ENCODE results near the gene IL15RA. TPM values are rescaled to one million over a fixed set of nuclear protein-coding genes. Genes with fewer than 3 reads are reported as not detected.

IL15RA gene
- total RNA-seq, 3 donors from 2014 or later (not counting 1 experiment from before 2014, with no cell fraction given): 10.7 to 11.8 (median 11.3) TPM

DNA sequence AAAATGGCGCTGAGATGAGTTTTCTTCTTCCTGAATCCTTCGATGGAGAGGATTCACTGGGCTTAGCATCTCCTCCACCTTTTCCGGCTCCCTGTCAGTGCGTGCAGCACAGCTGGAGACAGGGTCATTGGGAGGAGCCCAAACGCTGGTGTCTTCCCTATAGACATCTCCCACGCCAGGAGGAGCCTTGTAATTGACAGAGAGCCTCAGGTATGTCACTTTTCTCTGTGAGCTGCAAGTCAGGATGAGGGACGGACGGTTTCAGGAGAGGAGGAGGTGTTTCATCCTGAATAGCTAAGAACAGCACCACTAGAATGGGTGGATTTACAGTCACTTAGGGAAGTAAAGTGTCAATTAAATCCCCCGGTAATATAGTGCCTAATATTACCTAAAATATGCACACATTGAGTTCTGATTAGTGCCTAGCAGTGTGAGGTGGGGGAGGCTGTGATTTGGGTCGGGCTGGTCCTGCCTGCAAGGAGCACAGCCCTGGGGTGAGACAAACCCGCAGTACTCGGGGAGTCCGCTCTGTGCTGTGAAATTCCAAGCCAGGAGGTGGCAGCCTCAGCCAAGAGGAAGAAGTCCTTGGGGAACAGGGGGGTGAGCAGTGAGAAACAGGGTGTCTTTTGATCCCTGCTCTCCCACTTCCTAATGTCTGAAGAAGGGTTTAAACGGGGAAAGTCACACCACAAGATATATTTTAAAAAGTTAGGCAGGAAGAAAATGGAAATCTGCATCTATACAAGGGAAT, 28.2 kb downstream of the IL15RA start:
- H3K27me3 Mint-ChIP-seq (ENCODE audit: low read depth in 2 of 2): no peaks in the 10 kb centered on the region

DNA sequence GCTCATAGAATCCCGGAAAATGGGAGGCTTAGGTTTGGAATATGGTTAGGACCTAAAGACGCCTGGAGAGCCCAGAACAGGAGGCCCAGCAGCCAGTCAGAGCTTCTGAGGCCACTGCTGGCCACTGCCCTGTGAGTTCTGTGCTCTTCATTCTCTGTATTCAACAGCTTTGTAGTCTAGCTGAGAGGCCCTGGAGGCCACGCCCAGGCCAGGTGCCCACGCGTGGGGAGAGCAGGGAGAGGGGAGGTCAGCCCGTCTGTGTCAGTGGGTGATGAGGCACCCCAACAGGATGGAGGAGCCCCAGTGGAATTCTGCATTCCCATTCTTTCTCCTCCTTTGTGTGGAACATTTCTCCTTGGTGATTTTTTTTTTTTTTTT, 29.1 kb downstream of the IL15RA start:
- WGBS (ENCODE audit: insufficient coverage): 92% methylated on average over 6 of the region's 6 CpGs
- Histone ChIP-seq H3K27ac (ENCODE audit: low read length) (no peak overlapping the region), H3K4me3 (ENCODE audit: low read length) (no peak overlapping the region), H3K27me3 (ENCODE audit: control insufficient read depth, insufficient read depth, low read length) (no peaks in the 10 kb centered on the region), H3K36me3 (ENCODE audit: control insufficient read depth, insufficient read depth, low read length) (peaks cover 6% of the 10 kb centered on the region), H3K4me1 (ENCODE audit: control insufficient read depth, insufficient read depth, low read length) (peaks cover 14% of the 10 kb centered on the region), H3K9me3 (ENCODE audit: control insufficient read depth, insufficient read depth, low read length) (no peaks in the 10 kb centered on the region)
- Mint-ChIP-seq H3K4me1 (peaks cover 11 to 14% of the 10 kb centered on the region in 2 donors), H3K36me3 (no peaks in the 10 kb centered on the region), H3K27ac (no peak overlapping the region), H3K4me3 (no peak overlapping the region), H3K27me3 (ENCODE audit: low read depth in 2 of 2) (no peaks in the 10 kb centered on the region), H3K9me3 (no peaks in the 10 kb centered on the region)
- intact Hi-C loops (cut with micrococcal nuclease): no loop called here
- no peak for ATAC-seq
- TF ChIP-seq, protein P1, sequence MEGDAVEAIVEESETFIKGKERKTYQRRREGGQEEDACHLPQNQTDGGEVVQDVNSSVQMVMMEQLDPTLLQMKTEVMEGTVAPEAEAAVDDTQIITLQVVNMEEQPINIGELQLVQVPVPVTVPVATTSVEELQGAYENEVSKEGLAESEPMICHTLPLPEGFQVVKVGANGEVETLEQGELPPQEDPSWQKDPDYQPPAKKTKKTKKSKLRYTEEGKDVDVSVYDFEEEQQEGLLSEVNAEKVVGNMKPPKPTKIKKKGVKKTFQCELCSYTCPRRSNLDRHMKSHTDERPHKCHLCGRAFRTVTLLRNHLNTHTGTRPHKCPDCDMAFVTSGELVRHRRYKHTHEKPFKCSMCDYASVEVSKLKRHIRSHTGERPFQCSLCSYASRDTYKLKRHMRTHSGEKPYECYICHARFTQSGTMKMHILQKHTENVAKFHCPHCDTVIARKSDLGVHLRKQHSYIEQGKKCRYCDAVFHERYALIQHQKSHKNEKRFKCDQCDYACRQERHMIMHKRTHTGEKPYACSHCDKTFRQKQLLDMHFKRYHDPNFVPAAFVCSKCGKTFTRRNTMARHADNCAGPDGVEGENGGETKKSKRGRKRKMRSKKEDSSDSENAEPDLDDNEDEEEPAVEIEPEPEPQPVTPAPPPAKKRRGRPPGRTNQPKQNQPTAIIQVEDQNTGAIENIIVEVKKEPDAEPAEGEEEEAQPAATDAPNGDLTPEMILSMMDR (IDR thresholded peaks at IDR 0.05): no peak
- DNase-seq: no peak

More for the DNA sequence above, 28.2 kb downstream of the IL15RA start:
- WGBS (ENCODE audit: insufficient coverage): 95% methylated on average over 12 of the region's 14 CpGs
- Histone ChIP-seq H3K4me3 (ENCODE audit: low read length) (no peak overlapping the region), H3K27ac (ENCODE audit: low read length) (no peak overlapping the region), H3K4me1 (ENCODE audit: control insufficient read depth, insufficient read depth, low read length) (peaks cover 14% of the 10 kb centered on the region), H3K9me3 (ENCODE audit: control insufficient read depth, insufficient read depth, low read length) (no peaks in the 10 kb centered on the region), H3K36me3 (ENCODE audit: control insufficient read depth, insufficient read depth, low read length) (peaks cover 6% of the 10 kb centered on the region), H3K27me3 (ENCODE audit: control insufficient read depth, insufficient read depth, low read length) (no peaks in the 10 kb centered on the region)
- no peak for ATAC-seq
- H3K4me1 Mint-ChIP-seq: peaks cover 11 to 14% of the 10 kb centered on the region in 2 donors
- H3K4me3 Mint-ChIP-seq: no peak overlapping the region
- peak in 1 of 2 donors; percentile 39 for DNase-seq
- peak overlapping the region in 1 of 2 donors; percentile 14 for H3K27ac Mint-ChIP-seq
- intact Hi-C loops (cut with micrococcal nuclease): no loop called here
- TF ChIP-seq, protein P1 (IDR thresholded peaks at IDR 0.05): no peak
- no peaks in the 10 kb centered on the region for H3K36me3 Mint-ChIP-seq
- no peaks in the 10 kb centered on the region for H3K9me3 Mint-ChIP-seq

DNA sequence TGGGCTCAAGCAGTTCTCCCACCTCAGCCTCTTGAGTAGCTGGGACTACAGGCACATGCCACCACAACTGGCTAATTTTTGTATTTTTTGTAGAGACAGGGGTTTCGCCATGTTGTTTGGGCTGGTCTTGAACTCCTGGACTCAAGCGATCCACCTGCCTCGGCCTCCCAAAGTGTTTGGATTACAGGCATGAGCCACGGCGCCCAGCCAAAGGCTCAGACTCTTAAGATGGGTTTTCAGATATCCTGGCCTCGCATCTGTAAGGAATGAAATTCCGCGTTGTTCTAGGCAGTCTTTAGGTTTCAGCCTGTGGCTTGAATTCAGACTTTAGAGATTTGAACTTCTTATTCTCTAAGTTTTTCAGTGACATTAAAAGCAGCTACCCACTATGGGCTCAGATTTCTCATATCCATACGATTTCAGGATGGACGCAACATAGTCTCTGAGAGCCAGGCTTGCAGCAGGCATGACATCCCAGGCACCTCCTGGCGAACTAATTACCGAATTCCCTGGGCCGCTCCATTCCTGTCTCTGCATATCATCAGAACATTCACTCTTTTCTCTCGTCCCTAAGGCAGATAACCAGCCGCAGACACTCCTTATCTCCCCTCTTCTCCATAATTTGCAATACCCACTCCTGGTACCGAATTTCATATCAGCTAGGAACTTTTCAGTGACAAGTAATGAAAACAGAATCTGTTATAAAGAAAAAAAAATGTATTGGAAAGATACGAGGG, 29.7 kb downstream of the IL15RA start:
- H3K36me3 Mint-ChIP-seq: no peaks in the 10 kb centered on the region
- ATAC-seq (no peak), DNase-seq (no peak)
- H3K9me3 ChIP-seq (ENCODE audit: control insufficient read depth, insufficient read depth, low read length): no peaks in the 10 kb centered on the region
- H3K36me3 ChIP-seq (ENCODE audit: control insufficient read depth, insufficient read depth, low read length): peaks cover 3% of the 10 kb centered on the region
- H3K4me1 Mint-ChIP-seq: peaks cover 11 to 14% of the 10 kb centered on the region in 2 donors
- peaks cover 15% of the 10 kb centered on the region for H3K4me1 ChIP-seq (ENCODE audit: control insufficient read depth, insufficient read depth, low read length)
- H3K4me3 ChIP-seq (ENCODE audit: low read length): no peak overlapping the region
- no peak overlapping the region for H3K27ac ChIP-seq (ENCODE audit: low read length)
- TF ChIP-seq, protein P1 (IDR thresholded peaks at IDR 0.05): no peak
- WGBS (ENCODE audit: insufficient coverage): 94% methylated on average over 17 of the region's 17 CpGs
- H3K4me3 Mint-ChIP-seq: no peak overlapping the region
- no peaks in the 10 kb centered on the region for H3K27me3 ChIP-seq (ENCODE audit: control insufficient read depth, insufficient read depth, low read length)
- intact Hi-C loops (cut with micrococcal nuclease): no loop called here
- no peaks in the 10 kb centered on the region for H3K9me3 Mint-ChIP-seq
- no peaks in the 10 kb centered on the region for H3K27me3 Mint-ChIP-seq (ENCODE audit: low read depth in 2 of 2)
- no peak overlapping the region for H3K27ac Mint-ChIP-seq

All from natural killer cell (primary cell).